ENCODE results near the gene CNTLN. TPM values are rescaled to one million over a fixed set of nuclear protein-coding genes. Genes with fewer than 3 reads are reported as not detected.
"Not testable (repeated sequence)": the region's sequence is repeated elsewhere in the genome, so short reads cannot be mapped to it uniquely, and the experiment has no call there.

The CNTLN gene
- total RNA-seq, 2 experiments from 2014 or later, result 1.5 to 1.9 TPM

- no peak overlapping the region for H3K4me3 Mint-ChIP-seq
- ChIA-PET CTCF (interaction anchor here (0.5 kb wide), 1 partner anchor 45 kb away, joined by 4 read pairs; no protein-coding TSS in a partner anchor), POLR2A (no interaction called here)
- no peak overlapping the region for H3K27ac Mint-ChIP-seq
- H3K9me3 Mint-ChIP-seq, result no peaks in the 10 kb centered on the region
- H3K27me3 Mint-ChIP-seq, result no peaks in the 10 kb centered on the region
- no peaks in the 10 kb centered on the region for H3K36me3 Mint-ChIP-seq (ENCODE audit: low read depth)
- H3K4me1 Mint-ChIP-seq, result no peaks in the 10 kb centered on the region
- no peak for DNase-seq
These were observed 386.4 kb downstream of the CNTLN start for GRCh38 chr9:17521100-17521855.

- CTCF ChIA-PET; H3K4me3 Mint-ChIP-seq; POLR2A ChIA-PET; H3K27me3 Mint-ChIP-seq; H3K4me1 Mint-ChIP-seq; H3K9me3 Mint-ChIP-seq; H3K27ac Mint-ChIP-seq; H3K36me3 Mint-ChIP-seq (ENCODE audit: low read depth); DNase-seq: not testable (repeated sequence)
These were observed 391.9 kb downstream of the CNTLN start for GRCh38 chr9:17526726-17527125.

DNA sequence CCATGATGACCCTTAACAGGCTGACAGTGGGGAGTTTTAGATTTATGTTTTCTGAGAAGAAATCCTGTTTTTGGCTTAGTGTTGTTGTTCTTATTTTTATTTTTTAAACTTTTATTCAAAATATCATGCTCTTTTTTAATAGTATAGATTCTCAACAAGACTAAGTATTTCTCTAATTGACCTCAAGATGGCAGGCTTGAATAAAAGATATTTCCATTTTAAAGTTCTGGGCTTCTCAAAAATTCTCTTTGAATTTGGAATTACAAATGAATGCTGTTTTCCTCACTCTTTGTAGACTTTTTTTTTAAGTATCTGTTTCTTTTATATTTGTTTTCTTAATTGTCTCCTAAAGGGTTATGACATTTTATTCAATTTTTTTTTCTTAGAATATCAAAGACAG, 394.0 kb downstream of the CNTLN start:
- ChIA-PET POLR2A (no interaction called here), CTCF (no interaction called here)
- H3K9me3 Mint-ChIP-seq, result no peaks in the 10 kb centered on the region
- no peaks in the 10 kb centered on the region for H3K27me3 Mint-ChIP-seq
- no peak overlapping the region for H3K27ac Mint-ChIP-seq
- no peak overlapping the region for H3K4me3 Mint-ChIP-seq
- H3K4me1 Mint-ChIP-seq, result no peaks in the 10 kb centered on the region
- no peaks in the 10 kb centered on the region for H3K36me3 Mint-ChIP-seq (ENCODE audit: low read depth)
- no peak for DNase-seq

GRCh38 chr9:17531642-17532254, 396.9 kb downstream of the CNTLN start:
- Mint-ChIP-seq H3K9me3 (no peaks in the 10 kb centered on the region), H3K4me1 (no peaks in the 10 kb centered on the region), H3K27ac (no peak overlapping the region), H3K27me3 (no peaks in the 10 kb centered on the region), H3K36me3 (ENCODE audit: low read depth) (no peaks in the 10 kb centered on the region), H3K4me3 (no peak overlapping the region)
- CTCF ChIA-PET, result no interaction called here
- DNase-seq, result peak; percentile 33
- POLR2A ChIA-PET, result no interaction called here

- no peak overlapping the region for H3K4me3 Mint-ChIP-seq
- no peak overlapping the region for H3K27ac Mint-ChIP-seq
- H3K36me3 Mint-ChIP-seq (ENCODE audit: low read depth), result no peaks in the 10 kb centered on the region
- H3K9me3 Mint-ChIP-seq, result no peaks in the 10 kb centered on the region
- ChIA-PET POLR2A (no interaction called here), CTCF (interaction anchor here (0.6 kb wide), 1 partner anchor 793 kb away, joined by 4 read pairs; no protein-coding TSS in a partner anchor)
- no peaks in the 10 kb centered on the region for H3K27me3 Mint-ChIP-seq
- no peak for DNase-seq
- no peaks in the 10 kb centered on the region for H3K4me1 Mint-ChIP-seq
These were observed 397.6 kb downstream of the CNTLN start for GRCh38 chr9:17532461-17532860.

GRCh38 chr9:17535176-17535575, 400.3 kb downstream of the CNTLN start:
- no peak overlapping the region for H3K4me3 Mint-ChIP-seq
- no peaks in the 10 kb centered on the region for H3K36me3 Mint-ChIP-seq (ENCODE audit: low read depth)
- H3K27ac Mint-ChIP-seq, result no peak overlapping the region
- H3K9me3 Mint-ChIP-seq, result no peaks in the 10 kb centered on the region
- H3K4me1 Mint-ChIP-seq, result no peaks in the 10 kb centered on the region
- CTCF ChIA-PET, result no interaction called here
- DNase-seq, result no peak
- POLR2A ChIA-PET, result no interaction called here
- H3K27me3 Mint-ChIP-seq, result no peaks in the 10 kb centered on the region

DNA sequence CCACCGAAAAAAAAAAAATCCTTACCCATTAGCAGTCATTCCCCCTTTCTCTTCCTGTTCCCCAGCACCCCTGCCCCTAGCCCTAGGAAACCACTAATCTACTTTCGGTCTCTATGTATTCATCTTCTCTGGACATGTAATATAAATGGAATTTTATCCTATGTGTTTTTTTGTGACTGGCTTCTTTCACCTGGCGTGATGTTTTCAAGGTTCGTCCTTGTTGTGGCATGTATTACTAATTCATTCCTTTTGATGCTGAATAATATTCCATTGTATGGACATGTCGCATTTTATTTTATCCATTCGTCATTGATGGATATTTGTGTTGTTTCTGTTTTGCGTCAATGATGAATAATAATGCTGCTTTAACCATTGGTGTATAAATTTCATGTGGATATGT, 401.2 kb downstream of the CNTLN start:
- Mint-ChIP-seq H3K36me3 (ENCODE audit: low read depth) (no peaks in the 10 kb centered on the region), H3K27me3 (no peaks in the 10 kb centered on the region), H3K9me3 (no peaks in the 10 kb centered on the region), H3K4me1 (no peaks in the 10 kb centered on the region), H3K27ac (no peak overlapping the region), H3K4me3 (no peak overlapping the region)
- no peak for DNase-seq
- CTCF ChIA-PET, result no interaction called here
- POLR2A ChIA-PET, result no interaction called here

- no peak overlapping the region for H3K4me3 Mint-ChIP-seq
- H3K36me3 Mint-ChIP-seq (ENCODE audit: low read depth), result no peaks in the 10 kb centered on the region
- H3K9me3 Mint-ChIP-seq, result no peaks in the 10 kb centered on the region
- ChIA-PET POLR2A (no interaction called here), CTCF (no interaction called here)
- H3K4me1 Mint-ChIP-seq, result no peaks in the 10 kb centered on the region
- DNase-seq, result no peak
- H3K27me3 Mint-ChIP-seq, result no peaks in the 10 kb centered on the region
- H3K27ac Mint-ChIP-seq, result no peak overlapping the region
These were observed 416.2 kb downstream of the CNTLN start for GRCh38 chr9:17551023-17551422.

All from activated CD4-positive, alpha-beta T cell treated with anti-CD3 and anti-CD28 coated beads, Interleukin-2, amount 10 ng/mL, durations not matched to agents 7 days and 5 days (primary cell).